PFSK-1 (cell line): ENCODE results near the gene SLC24A5.

Experiments
- FOXP2 ChIP-seq: optimal IDR thresholded peaks from 2 replicates; pipeline ENCODE3; 2011; ENCODE audit warnings: borderline replicate concordance, control low read depth, inconsistent platforms; ENCODE audit not compliant: insufficient read depth; ENCODE audit errors: extremely low read length, extremely low read depth
- POLR2AphosphoS5 ChIP-seq: IDR thresholded peaks from 2 replicates; pipeline ENCODE4 v1.6.1; 2012; ENCODE audit warnings: low read depth, mild to moderate bottlenecking, control low read depth, low read length, moderate library complexity
- SIN3A ChIP-seq: IDR thresholded peaks from 2 replicates; pipeline ENCODE4 v1.6.1; 2012; ENCODE audit warnings: mild to moderate bottlenecking, low read length, moderate library complexity, borderline replicate concordance; ENCODE audit not compliant: insufficient read depth
- TAF1 ChIP-seq: IDR thresholded peaks from 2 replicates; pipeline ENCODE4 v1.6.1; 2012; ENCODE audit warnings: low read length, control low read depth, borderline replicate concordance; ENCODE audit not compliant: insufficient read depth
- TF ChIP-seq, protein P1 (sequence below), 2 experiments: IDR thresholded peaks; 2 replicates each; pipeline versions ENCODE4 v1.6.1 to v1.8.0; 2011 to 2012; ENCODE audit warnings: low read depth in 2 of 2, low read length in 2 of 2, control low read depth in 1 of 2, inconsistent platforms in 1 of 2, mild to moderate bottlenecking in 1 of 2, moderate library complexity in 1 of 2; ENCODE audit not compliant: insufficient read depth in 1 of 2

SLC24A5 gene

DNA sequence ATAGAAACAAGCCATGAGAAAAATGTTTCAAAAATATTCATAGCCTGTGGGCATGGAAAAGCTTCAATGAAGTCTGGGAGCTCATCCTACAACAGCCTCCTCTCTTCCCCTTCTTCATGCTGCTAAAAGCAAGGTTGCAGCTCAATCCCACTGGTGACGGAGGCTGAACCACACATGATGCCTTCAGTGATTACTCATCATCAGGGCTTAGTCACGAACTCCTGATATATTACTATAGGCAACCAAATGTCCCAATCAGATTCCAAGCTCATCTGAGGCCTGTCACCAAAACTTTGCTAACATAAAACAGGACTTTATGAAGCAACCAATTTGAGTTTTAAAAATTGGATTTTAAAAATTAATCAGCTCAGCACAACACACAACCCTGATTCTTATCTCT is 24.0 kb upstream of the SLC24A5 start:
- no peak for TF ChIP-seq SIN3A
- no peak for TF ChIP-seq FOXP2
- TF ChIP-seq, protein P1, sequence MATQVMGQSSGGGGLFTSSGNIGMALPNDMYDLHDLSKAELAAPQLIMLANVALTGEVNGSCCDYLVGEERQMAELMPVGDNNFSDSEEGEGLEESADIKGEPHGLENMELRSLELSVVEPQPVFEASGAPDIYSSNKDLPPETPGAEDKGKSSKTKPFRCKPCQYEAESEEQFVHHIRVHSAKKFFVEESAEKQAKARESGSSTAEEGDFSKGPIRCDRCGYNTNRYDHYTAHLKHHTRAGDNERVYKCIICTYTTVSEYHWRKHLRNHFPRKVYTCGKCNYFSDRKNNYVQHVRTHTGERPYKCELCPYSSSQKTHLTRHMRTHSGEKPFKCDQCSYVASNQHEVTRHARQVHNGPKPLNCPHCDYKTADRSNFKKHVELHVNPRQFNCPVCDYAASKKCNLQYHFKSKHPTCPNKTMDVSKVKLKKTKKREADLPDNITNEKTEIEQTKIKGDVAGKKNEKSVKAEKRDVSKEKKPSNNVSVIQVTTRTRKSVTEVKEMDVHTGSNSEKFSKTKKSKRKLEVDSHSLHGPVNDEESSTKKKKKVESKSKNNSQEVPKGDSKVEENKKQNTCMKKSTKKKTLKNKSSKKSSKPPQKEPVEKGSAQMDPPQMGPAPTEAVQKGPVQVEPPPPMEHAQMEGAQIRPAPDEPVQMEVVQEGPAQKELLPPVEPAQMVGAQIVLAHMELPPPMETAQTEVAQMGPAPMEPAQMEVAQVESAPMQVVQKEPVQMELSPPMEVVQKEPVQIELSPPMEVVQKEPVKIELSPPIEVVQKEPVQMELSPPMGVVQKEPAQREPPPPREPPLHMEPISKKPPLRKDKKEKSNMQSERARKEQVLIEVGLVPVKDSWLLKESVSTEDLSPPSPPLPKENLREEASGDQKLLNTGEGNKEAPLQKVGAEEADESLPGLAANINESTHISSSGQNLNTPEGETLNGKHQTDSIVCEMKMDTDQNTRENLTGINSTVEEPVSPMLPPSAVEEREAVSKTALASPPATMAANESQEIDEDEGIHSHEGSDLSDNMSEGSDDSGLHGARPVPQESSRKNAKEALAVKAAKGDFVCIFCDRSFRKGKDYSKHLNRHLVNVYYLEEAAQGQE (IDR thresholded peaks at IDR 0.05; ENCODE audit: insufficient read depth in 1 of 2, low read depth in 2 of 2, low read length in 2 of 2), result no peak
- TF ChIP-seq POLR2AphosphoS5, result no peak
- TF ChIP-seq TAF1, result no peak

DNA sequence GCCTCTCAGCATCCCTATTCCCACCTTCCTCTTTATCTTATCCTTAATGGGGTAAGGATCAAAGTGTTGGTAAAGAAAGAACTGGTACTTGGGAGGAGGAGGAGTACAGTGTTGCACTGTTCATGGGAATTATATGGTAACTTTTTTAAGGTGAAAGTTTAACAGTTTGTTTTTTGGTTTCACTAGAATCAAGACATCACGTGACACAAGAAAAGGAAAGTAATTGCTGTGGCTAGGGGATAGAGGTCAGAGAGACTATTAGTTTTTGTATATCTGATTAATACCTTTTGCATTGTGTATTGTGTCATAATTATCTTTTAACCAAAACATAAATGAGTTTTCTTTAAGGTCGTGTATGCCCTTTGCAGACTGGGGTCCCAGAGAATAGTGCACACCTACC is 23.5 kb upstream of the SLC24A5 start:
- TF ChIP-seq POLR2AphosphoS5 (no peak), FOXP2 (no peak), TAF1 (no peak), SIN3A (no peak)
- TF ChIP-seq, protein P1 (IDR thresholded peaks at IDR 0.05; ENCODE audit: insufficient read depth in 1 of 2, low read depth in 2 of 2, low read length in 2 of 2), result no peak

DNA sequence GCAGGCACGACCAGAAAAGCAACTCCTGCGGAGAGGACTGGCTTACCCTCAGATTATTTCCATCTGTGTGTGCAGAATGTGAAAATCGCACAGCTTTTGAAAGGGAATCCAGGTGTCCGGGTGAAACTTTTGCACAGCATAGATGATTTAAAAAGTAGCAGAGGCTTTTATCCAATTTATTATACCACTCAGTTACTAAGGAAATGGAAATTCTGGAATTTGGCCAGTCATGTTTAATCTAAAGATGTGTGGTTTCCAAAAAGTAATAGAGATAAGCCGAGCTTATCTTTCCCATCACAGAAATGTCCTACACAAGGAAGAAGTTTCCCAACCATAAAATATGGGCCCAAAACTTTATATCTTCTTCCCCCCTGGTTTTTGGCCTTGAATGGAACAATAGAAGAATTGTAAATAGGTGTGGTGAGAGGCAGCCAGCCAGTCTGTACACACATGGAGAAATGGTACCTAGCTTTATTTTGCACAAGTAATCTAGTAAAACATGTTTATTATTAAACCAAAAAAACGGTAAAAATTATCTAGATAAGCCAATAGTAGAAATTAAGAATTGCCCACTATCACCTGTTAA is 19.3 kb upstream of the SLC24A5 start:
- TF ChIP-seq TAF1 (no peak), POLR2AphosphoS5 (no peak), SIN3A (no peak), FOXP2 (no peak)

DNA sequence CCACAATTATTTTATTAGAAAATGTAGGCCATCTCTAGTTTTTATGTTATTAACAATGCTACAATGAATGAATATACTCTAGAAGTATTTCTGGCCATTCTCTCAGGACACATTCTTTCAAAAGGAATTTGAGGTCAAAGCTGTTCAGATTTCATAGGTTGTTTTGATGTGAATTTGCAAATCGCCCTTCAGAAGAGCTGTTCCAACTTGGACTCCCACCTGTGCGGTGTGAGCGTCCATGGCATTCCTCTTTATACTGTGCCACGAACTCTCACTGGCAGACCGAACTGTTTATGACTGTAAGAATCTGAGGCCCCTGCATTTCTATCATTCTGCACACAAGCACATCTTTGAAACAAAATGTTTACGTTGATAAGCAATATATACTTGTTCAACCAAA is 18.6 kb upstream of the SLC24A5 start:
- TF ChIP-seq FOXP2 (no peak), SIN3A (no peak), POLR2AphosphoS5 (no peak), TAF1 (no peak)
- TF ChIP-seq, protein P1 (IDR thresholded peaks at IDR 0.05; ENCODE audit: insufficient read depth in 1 of 2, low read depth in 2 of 2, low read length in 2 of 2), result no peak

DNA sequence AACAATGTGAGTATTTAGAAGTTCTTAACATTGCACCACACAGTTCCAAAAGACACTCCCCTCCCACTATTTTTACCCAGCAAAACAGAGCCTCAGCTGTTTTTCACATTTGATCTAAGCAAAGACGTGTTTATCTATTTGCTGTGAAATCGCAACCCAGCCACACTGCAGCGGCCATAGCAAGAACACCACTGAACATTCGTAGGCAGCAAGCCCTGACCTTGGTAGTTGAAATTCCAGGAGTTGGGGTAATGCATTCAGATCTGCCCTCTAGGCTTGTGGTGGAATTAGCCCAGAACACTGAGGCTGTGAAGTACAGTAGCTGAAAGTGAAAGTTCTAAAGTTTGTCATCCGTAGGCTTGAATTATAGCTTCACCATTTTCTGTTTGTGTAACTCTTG is 17.1 kb upstream of the SLC24A5 start:
- TF ChIP-seq SIN3A (no peak), POLR2AphosphoS5 (no peak)
- TF ChIP-seq, protein P1 (IDR thresholded peaks at IDR 0.05; ENCODE audit: insufficient read depth in 1 of 2, low read depth in 2 of 2, low read length in 2 of 2), result no peak
